GM21529 (cell line): ENCODE measurements around the gene DAP.
A peak's percentile ranks its signal among the peaks of the same experiment; 100 is the strongest.
"Not testable (repeated sequence)": the region's sequence is repeated elsewhere in the genome, so short reads cannot be mapped to it uniquely, and the experiment has no call there.

Experiments used
- ATAC-seq: cut with Tn5 transposase; IDR thresholded peaks from one replicate; pipeline ENCODE4 v1.9.1; 2021; ENCODE audit not compliant: unreplicated experiment

The DAP gene

GRCh38 chr5:10658265-10658664 lies 102.8 kb downstream of the DAP start:
- no peak for ATAC-seq

DNA sequence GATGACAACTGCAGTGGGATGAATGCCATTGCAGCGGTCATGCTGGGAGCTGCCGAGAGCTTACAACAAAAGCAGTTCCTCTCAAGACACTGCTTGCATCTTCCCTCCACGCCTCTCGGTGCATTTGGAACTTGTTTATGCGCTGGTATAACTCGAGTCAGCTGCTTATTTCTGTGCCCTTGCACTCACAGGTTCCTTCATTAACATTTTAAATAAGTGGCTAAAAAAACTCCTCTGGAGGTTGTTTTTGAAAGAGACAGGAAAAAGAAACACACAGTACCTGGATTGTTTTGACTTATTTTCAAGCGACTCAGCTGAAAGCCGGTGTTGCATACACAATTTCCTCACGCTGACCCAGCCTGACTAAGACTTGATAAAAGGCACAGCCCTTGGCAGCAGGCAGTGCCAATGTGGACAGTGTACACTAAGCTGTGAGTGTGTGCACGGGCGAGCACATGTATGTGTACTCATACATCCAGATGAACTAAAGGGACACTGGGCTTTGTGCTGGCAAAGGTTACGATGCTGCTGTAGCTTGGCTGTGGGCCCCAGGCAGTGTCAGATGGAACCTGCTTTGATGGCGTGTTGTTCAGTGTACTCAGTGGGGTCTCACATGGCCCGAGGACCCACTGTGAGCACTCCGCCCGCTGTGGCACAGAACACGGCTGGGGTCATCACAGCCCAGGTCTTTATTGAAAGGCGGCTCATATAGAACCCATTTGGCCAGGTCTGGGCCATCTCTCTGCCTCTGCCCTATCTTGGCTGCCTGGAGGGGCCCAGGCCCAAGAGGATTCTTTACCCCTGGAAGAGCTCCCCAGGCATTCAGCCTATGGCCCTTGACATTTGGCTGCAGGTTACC lies 104.8 kb downstream of the DAP start:
- ATAC-seq = no peak

DNA sequence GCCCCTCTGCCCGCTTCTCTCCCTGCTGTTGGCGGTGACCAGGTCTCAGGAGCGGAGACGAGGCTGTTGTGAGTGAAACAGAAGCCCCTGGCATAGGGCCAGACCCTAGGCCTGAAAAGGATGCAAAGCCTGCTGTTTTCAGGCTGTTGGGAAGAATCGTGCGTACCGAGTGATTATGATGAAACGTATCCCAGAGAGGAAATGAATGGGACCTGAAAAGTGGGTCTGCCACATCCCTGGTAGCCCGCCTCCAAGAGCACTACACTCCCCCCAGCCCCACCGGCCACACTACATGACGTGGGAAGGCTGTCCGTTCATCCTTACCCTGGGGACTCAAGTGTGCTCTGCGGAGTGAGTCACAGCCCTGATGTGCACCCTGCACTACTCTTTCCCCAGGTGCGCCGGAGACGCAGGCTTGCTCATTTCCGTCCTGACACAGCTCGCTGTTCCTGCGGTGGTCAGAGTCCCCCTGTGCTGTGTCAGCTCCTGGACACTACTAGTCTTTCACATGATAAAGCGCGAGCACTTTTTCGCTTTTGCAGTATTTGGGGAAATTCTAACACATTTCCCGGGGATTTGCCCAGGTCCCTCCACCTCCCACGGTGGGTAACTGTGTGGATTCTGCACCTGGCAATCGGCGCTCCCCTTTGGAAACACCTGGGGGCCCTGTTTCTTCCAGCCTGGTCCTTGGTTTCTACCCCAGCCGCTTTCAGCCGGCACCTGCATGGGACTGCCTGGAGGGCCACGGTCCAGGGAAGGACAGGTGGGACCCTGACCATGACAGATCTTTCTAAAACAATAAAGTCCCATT lies 105.7 kb downstream of the DAP start:
- peak; percentile 74 for ATAC-seq

- ATAC-seq = no peak
Measured at GRCh38 chr5:10654566-10654965, 106.5 kb downstream of the DAP start.

DNA sequence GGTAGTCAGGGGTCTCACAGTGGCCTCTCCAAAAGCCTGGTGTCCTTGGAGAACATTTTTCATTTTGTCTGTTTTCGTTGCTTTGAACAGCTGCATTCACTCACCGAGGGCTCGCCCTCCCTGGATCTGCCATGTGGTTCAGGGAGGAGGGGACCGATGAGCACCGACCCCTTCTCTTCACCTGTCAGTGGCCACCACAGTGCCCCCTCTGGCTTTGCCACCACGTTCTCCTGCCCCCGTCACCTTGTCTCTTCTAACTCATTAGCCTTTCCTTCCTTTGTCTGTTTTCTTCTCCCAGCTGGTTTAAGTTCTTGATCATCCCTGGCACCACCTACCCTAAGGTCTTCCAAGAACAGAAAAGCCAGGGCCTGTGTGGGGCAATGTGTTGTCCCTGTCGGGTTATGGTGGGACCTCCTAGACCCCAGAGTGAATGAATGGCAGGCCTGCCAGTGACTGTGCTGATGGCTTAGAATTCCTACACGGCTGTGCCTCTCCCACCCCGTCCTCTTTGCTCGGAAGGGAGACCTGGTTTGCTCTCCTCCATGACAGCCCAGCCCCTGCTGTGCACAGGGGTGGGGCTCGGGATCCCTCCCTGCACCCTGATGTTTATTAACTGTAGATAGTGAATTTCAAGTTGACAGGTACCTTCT lies 107.2 kb downstream of the DAP start:
- no peak for ATAC-seq

GRCh38 chr5:10653043-10653442 lies 108.0 kb downstream of the DAP start:
- ATAC-seq = no peak

GRCh38 chr5:10652606-10653005 lies 108.4 kb downstream of the DAP start:
- ATAC-seq = no peak

GRCh38 chr5:10652151-10652550 lies 108.9 kb downstream of the DAP start:
- ATAC-seq = no peak

DNA sequence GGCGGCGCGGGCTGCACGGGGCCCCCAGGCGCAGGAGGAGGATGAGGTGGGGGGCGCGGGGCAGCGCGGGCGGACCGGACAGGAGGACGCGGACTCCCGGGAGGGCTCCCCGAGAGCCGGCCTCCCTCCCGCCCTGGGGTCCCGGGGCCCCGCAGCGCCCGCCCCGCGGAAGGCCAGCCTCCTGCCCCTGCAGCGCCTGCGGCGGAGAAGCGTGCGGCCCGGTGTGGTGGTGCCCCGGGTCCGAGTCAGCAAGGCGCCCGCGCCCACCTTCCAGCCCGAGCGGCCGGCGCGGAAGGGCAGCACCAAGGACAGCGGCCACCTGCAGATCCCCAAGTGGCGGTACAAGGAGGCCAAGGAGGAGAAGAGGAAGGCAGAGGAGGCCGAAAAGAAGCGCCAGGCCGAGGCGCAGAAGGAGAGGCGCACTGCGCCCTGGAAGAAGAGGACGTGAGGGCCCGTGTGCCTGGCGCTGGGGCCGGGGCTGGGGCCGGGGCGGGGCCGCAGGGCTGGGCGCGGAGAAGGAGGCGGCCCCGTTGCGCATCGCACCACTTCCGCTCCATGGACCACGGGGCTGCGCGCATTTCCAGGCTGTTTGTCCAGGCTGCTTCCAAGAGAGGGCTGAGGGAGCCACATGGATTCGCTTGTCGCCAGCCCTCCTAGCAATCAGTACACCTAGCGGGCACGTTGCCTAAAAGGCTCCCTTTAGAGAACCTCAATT lies 111.2 kb downstream of the DAP start:
- ATAC-seq = no peak

DNA sequence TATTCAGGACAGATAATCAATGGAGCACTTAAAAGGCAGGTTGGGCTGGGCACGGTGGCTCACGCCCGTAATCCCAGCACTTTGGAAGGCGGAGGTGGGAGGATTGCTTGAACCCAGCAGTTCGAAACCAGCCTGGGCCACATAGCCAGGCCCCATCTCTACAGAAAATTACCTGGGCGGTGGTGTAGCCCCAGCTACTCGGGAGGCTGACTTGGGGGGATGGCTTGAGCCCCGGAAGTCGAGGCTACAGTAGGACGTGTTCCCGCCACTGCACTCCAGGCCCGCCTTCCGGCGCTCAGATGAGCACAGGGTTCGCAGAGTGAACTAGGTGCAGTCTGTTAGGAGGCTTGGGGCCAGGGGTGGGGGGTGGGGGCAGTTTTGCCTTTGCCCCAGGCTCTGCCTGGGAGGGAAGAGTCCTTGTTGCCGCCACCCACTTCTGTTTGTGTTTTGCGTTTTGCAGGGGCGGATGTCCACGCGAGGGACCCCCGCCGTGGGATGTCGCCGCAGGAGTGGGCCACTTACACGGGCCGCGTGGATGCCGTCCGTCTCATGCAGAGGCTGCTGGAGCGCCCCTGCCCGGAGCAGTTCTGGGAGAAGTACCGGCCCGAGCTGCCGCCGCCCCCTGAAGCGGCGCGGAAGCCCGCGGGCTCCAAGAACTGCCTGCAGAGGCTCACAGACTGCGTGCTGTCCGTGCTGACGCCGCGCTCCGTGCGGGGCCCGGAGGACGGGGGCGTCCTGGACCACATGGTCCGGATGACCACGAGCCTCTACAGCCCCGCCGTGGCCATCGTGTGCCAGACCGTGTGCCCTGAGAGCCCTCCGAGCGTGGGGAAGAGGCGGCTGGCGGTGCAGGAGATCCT lies 112.0 kb downstream of the DAP start:
- no peak for ATAC-seq

DNA sequence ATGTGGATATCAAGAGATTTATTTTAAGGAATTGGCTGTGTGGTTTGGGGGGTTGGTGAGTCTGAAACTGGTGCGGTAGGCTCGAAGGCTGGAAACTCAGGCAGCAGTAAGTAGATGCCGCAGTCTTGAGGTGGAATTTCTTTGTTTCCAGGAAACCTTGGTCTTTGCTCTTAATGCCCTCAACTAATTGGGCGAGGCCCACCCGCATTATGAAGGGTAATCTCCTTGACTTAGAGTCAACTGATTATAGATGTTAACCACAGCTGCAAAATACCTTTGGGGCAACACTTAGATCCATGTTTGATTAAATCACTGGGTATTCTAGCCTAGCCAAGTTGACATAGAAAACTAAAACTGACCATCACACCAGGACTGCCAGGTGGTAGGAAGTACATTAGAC lies 113.4 kb downstream of the DAP start:
- ATAC-seq = no peak

- no peak for ATAC-seq
Measured at GRCh38 chr5:10645671-10646070, 115.4 kb downstream of the DAP start.

DNA sequence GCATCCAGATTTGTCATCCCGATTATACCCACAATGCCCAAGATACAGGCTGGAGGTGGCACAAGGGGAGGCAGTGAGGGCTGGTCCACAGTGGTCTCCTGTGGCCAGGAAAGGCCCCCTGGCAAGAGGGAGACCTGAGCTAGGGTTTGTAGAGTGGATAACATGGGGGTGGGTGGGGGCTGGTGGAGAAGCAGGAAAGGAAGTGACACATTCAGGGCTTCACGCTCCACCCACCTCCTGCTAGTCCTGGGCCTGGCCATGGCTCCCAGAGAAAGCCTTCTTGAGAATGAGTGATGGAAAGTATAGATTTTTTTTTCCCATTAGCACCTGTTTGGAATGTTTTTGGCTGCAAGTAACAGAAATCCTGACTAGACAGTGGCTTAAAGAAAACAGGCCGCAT lies 115.9 kb downstream of the DAP start:
- ATAC-seq = no peak

DNA sequence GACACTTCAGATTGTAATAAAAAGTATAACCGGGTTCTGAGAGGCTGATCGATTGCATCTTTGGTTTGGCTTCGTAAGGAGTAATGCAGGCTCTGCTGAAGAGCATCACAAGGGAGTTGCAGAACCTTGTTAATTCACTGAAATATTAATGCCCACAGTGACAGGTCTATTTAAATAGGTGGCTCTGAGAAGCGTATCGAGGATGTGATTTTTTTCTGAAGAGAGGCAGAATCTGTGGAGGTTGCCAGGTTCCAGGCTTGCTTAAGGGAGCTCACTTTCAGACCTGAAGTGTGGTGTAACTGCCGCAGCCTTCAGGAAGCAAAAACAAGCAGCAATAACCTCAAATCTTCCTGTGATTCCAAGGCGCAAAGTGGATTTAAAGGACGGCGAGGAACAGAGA lies 116.8 kb downstream of the DAP start:
- no peak for ATAC-seq

DNA sequence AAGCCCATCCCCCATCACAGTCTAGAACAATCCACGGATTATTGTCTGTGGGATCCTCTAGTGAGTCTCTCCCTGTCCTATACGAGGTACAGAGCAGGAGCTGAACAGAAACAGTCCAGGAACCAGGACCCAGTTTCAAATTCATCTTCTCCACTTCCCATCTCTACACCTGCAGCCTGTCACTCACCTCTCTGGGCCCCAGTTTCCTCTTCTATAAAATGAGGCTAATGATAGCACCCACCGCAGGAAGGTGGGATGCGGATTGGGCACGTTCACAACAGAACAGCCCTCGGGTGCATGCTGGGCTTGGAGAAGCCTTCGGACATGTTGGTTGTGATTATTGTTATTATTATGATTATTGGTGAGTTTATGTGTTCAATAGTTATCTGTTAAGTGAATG lies 118.7 kb downstream of the DAP start:
- no peak for ATAC-seq

GRCh38 chr5:10639846-10640368 lies 121.1 kb downstream of the DAP start:
- no peak for ATAC-seq

DNA sequence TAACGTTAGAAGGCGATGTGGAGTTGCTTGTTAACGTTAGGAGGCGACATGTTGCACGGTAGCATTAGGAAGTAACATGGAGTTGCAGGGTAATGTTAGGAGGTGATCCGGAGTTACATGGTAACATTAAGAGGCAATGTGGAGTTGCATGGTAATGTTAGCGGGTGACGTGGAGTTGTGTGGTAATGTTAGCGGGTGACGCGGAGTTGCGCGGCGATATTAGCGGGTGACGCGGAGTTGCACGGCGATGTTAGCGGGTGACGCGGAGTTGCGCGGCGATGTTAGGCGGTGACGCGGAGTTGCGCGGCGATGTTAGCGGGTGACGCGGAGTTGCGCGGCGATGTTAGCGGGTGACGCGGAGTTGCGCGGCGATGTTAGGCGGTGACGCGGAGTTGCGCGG lies 122.3 kb downstream of the DAP start:
- ATAC-seq = not testable (repeated sequence)

GRCh38 chr5:10637944-10638343 lies 123.1 kb downstream of the DAP start:
- no peak for ATAC-seq

- no peak for ATAC-seq
Measured at GRCh38 chr5:10636363-10637142, 124.5 kb downstream of the DAP start.
